ENCODE measurements around the gene LRSAM1. TPM values are rescaled to one million over a fixed set of nuclear protein-coding genes. Genes with fewer than 3 reads are reported as not detected.

LRSAM1 gene
- total RNA-seq, 4 donors from 2014 or later, result 13.7 to 19.6 (median 16.3) TPM

- 85 to 95% methylated on average over 4 of the region's 12 CpGs for WGBS, 2 donors
- H3K27ac ChIP-seq, result peak overlapping the region in 2 of 3 donors; percentile 77 to 81
- no peak overlapping the region for H3K4me3 ChIP-seq (replicated peaks in 1 of 3)
- no peaks in the 10 kb centered on the region for H3K27me3 ChIP-seq
- no peaks in the 10 kb centered on the region for H3K9me3 ChIP-seq
- H3K4me1 ChIP-seq, result peaks cover 12 to 18% of the 10 kb centered on the region in 2 donors
- intact Hi-C loops (cut with DNase I), result no loop called here
- TF ChIP-seq POLR2A (IDR thresholded peaks at IDR 0.05), result no peak
- TF ChIP-seq, protein P1, sequence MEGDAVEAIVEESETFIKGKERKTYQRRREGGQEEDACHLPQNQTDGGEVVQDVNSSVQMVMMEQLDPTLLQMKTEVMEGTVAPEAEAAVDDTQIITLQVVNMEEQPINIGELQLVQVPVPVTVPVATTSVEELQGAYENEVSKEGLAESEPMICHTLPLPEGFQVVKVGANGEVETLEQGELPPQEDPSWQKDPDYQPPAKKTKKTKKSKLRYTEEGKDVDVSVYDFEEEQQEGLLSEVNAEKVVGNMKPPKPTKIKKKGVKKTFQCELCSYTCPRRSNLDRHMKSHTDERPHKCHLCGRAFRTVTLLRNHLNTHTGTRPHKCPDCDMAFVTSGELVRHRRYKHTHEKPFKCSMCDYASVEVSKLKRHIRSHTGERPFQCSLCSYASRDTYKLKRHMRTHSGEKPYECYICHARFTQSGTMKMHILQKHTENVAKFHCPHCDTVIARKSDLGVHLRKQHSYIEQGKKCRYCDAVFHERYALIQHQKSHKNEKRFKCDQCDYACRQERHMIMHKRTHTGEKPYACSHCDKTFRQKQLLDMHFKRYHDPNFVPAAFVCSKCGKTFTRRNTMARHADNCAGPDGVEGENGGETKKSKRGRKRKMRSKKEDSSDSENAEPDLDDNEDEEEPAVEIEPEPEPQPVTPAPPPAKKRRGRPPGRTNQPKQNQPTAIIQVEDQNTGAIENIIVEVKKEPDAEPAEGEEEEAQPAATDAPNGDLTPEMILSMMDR (IDR thresholded peaks at IDR 0.05), result no peak
- peaks cover 9 to 11% of the 10 kb centered on the region in 2 donors for H3K36me3 ChIP-seq
- no peak for DNase-seq
These were observed 45.7 kb downstream of the LRSAM1 start for GRCh38 chr9:127496974-127497373.

- Histone ChIP-seq H3K4me3 (replicated peaks in 1 of 3) (no peak overlapping the region), H3K9me3 (no peaks in the 10 kb centered on the region), H3K27me3 (no peaks in the 10 kb centered on the region), H3K36me3 (peaks cover 13 to 14% of the 10 kb centered on the region in 2 donors), H3K27ac (no peak overlapping the region), H3K4me1 (peaks cover 12 to 18% of the 10 kb centered on the region in 2 donors)
- TF ChIP-seq, protein P1 (IDR thresholded peaks at IDR 0.05), result no peak
- no peak for TF ChIP-seq POLR2A (IDR thresholded peaks at IDR 0.05)
- WGBS, 2 donors, result 87 to 90% methylated on average over 12 to 13 of the region's 13 CpGs
- no peak for DNase-seq
- intact Hi-C loops (cut with DNase I), result no loop called here
These were observed 46.5 kb downstream of the LRSAM1 start for GRCh38 chr9:127497656-127498290.

GRCh38 chr9:127498298-127498697 is 47.0 kb downstream of the LRSAM1 start:
- no peak overlapping the region for H3K27ac ChIP-seq
- 92 to 95% methylated on average over 5 of the region's 5 CpGs for WGBS, 2 donors
- TF ChIP-seq, protein P1 (IDR thresholded peaks at IDR 0.05), result no peak
- TF ChIP-seq POLR2A (IDR thresholded peaks at IDR 0.05), result no peak
- peaks cover 12 to 18% of the 10 kb centered on the region in 2 donors for H3K4me1 ChIP-seq
- intact Hi-C loops (cut with DNase I), result no loop called here
- peaks cover 18 to 20% of the 10 kb centered on the region in 2 donors for H3K36me3 ChIP-seq
- DNase-seq, result no peak
- no peak overlapping the region for H3K4me3 ChIP-seq (replicated peaks in 1 of 3)
- H3K27me3 ChIP-seq, result no peaks in the 10 kb centered on the region
- H3K9me3 ChIP-seq, result no peaks in the 10 kb centered on the region

GRCh38 chr9:127500399-127500798 is 49.1 kb downstream of the LRSAM1 start:
- intact Hi-C loops (cut with DNase I), result loop anchor here (5.0 to 10.0 kb wide), 2 partner anchors 87 to 424 kb away; no protein-coding TSS in a partner anchor
- DNase-seq, result no peak
- Histone ChIP-seq H3K4me1 (peaks cover 5 to 8% of the 10 kb centered on the region in 2 donors), H3K9me3 (no peaks in the 10 kb centered on the region), H3K36me3 (peaks cover 34 to 39% of the 10 kb centered on the region in 2 donors), H3K27me3 (no peaks in the 10 kb centered on the region), H3K4me3 (replicated peaks in 1 of 3) (no peak overlapping the region), H3K27ac (no peak overlapping the region)
- WGBS, 2 donors, result 91 to 100% methylated on average over 6 of the region's 6 CpGs
- TF ChIP-seq, protein P1 (IDR thresholded peaks at IDR 0.05), result no peak
- no peak for TF ChIP-seq POLR2A (IDR thresholded peaks at IDR 0.05)

DNA sequence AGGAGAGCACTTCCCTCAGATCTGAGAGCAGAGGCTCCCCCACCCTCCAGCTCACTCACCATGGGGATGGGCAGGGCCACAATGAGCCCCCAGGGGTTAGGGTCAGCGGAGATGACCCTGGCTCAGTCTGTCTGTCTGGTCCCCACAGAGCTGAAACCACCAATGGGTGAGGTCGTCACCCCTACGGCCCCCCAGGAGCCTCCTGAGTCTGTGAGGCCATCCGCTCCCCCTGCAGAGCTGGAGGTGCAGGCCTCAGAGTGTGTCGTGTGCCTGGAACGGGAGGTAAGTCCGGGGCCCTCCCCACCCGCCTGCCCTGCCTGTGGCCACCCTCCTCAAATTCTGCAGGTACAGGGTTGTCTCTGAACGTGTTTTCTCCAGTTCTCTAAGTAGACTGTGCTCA is 49.6 kb downstream of the LRSAM1 start:
- DNase-seq, result no peak
- Histone ChIP-seq H3K4me3 (replicated peaks in 1 of 3) (no peak overlapping the region), H3K9me3 (no peaks in the 10 kb centered on the region), H3K4me1 (peaks cover under 1 to 4% of the 10 kb centered on the region in 2 donors), H3K36me3 (peaks cover 38 to 39% of the 10 kb centered on the region in 2 donors), H3K27me3 (no peaks in the 10 kb centered on the region), H3K27ac (no peak overlapping the region)
- TF ChIP-seq, protein P1 (IDR thresholded peaks at IDR 0.05), result no peak
- no peak for TF ChIP-seq POLR2A (IDR thresholded peaks at IDR 0.05)
- WGBS, 2 donors, result 89 to 90% methylated on average over 8 to 9 of the region's 9 CpGs
- intact Hi-C loops (cut with DNase I), result loop anchor here (5.0 to 10.0 kb wide), 2 partner anchors 86 to 424 kb away; no protein-coding TSS in a partner anchor

All from thyroid gland (tissue), 4 donors.